HG03432 (cell line): Measurements from ENCODE around the gene TSPAN13.

Source experiments
- ATAC-seq: cut with Tn5 transposase; IDR thresholded peaks from one replicate; pipeline ENCODE4 v1.9.1; 2021; ENCODE audit warnings: mild to moderate bottlenecking, moderate library complexity; ENCODE audit not compliant: unreplicated experiment

The TSPAN13 gene

DNA sequence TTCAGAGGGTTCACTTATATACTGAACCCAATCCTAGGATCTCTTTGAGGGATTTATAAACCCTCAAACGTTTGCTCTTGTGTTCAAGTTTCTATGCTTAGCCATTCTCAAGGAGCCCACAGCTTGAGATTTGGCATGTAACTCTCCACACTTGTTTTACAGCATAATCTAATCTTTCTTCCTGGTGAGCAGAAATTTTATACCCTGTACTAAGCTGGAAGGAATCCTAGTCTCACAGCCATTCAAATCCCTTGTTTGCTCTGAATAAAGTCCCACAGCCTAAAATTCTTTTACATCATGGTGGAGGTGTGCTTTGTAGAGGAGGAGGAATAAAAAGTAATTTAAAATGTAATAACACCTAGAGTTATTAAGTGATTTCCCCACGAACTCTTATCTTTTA is 56.6 kb downstream of the TSPAN13 start:
- no peak for ATAC-seq

- no peak for ATAC-seq
These were observed 57.0 kb downstream of the TSPAN13 start for GRCh38 chr7:16810573-16810972.

- no peak for ATAC-seq
These were observed 58.0 kb downstream of the TSPAN13 start for GRCh38 chr7:16811551-16811950.

GRCh38 chr7:16812542-16813231 is 59.1 kb downstream of the TSPAN13 start:
- no peak for ATAC-seq

DNA sequence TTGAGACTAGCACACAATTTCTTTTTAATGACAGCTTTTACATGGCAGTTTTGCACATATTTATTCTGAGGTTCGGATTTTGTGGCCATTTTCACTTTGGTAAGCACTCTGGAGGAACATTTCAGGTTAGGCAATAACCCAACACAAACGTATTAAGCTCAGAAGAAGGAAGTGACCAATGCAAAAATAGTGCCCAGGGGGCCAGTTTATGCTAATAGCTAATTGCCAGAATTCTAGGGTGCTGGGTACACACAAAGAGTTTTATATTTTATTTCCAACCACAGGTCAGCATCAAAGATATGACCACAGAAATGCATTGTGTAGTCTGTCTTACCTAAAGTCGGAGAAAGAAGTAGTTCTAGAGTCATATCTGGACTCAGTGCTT is 59.7 kb downstream of the TSPAN13 start:
- no peak for ATAC-seq

GRCh38 chr7:16815001-16815400 is 61.4 kb downstream of the TSPAN13 start:
- ATAC-seq, result no peak

DNA sequence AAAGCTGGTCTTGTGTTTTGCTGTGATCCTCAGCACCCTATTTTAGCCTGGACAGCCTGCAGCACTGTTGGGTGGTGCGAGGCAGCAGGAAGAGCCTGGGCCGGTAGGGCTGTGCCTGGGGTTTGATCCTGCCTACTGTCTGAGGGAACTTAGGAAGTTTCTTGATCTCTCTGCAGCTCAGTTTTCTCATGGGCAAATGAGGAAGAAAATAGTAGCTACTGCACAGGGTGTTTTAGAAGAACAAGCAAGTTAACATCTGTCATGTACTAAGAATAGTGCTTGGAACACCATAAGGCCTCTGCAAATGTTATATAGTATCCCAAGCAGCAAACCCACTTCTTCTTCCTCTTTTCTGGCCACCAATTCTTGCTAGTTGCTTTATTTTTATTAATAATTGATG is 63.3 kb downstream of the TSPAN13 start:
- no peak for ATAC-seq

DNA sequence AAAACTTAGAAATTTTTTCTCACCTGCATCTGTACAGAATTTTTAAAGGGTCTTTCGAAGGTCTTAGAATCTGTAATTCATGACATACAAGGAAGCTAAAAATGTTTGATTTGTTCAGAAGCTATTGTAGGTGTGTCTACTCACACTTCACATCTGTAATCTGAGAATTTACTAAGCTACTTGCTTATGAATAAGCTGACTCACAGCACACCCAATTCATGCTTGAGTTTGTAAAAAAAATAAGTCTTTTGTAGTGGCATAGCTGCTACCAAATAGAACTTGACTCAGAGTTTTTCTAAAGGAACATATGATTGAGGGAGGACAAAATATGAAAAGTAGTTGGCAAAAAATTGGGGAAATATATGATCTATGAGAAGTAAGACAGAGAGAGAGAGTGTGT is 64.0 kb downstream of the TSPAN13 start:
- no peak for ATAC-seq

DNA sequence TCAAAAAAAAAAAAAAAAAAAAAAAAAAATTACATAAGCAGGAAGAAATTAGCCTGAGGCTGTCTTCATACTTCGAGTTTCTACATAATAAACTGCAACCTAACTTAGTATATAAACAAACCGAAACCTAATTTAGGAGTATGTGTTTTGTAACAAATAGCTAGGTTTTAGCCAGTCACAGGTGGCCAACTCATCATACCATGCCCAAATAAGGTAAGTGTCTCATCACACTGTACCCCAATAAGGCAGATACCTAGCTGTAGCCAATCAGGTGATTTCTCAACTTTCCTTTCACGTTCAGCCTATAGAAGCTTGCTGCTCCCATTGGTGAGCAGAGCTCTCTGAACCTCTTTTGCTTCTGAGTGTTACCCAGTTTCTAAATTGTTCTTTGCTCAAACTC is 65.2 kb downstream of the TSPAN13 start:
- ATAC-seq, result no peak

- no peak for ATAC-seq
These were observed 68.5 kb downstream of the TSPAN13 start for GRCh38 chr7:16822029-16822428.

DNA sequence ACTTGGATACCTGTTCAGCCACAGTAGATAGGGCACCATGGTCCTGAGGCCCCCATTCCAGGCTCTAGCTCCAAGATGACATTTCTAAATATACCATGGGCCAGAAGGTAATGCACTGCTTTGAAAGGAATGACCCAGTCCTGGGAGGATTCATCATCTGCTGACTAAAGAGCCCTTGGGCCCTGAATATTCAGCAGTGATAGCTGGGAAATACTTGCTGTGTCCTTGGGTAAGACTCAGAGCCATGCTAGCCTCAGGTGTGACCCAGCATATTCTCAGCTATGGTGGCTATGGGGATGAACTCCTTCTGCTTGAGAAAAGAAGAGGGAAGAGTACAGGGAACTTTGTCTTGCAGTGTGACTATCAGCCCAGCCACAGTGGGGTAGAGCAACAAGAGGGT is 72.5 kb downstream of the TSPAN13 start:
- ATAC-seq, result no peak

DNA sequence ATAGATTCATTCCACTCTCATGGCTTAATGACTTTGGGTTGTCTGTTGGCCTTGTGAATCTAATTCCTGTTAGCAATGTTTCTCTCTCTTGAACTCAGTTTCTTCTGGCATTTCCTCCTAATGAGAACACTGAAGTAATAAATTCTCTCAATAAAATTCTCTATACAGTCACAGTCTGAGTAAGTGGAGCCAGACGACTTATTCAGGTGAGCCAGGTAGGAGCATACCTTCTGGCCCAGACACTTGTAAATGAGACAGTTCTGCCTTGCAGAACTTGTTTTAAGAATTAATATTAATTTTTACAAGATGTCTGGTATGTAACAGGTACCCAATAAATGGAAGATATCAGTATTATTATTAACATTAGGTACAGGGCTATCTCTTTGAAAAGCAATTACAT is 79.8 kb downstream of the TSPAN13 start:
- no peak for ATAC-seq
